HepG2 (cell line): ENCODE results near the gene GPR183. TPM values are rescaled to one million over a fixed set of nuclear protein-coding genes. Genes with fewer than 3 reads are reported as not detected.

Experiments
- ATAC-seq: fragments of 200-7000 bp; cut with Tn5 transposase; 3 replicates; pipeline ENCODE4 v1.9.1; 2020; ENCODE audit warnings: mild to moderate bottlenecking, moderate library complexity
- BruUV-seq: library from RNA; stranded (reverse); fragments of 400-500 nt; replicated peaks from 2 replicates; lab custom pipeline; 2021; lab: Mats Ljungman, UMichigan
- CTCF ChIA-PET: fragments of 300-600 bp; formaldehyde crosslinking; extraction: SDS; loops from one replicate; lab custom pipeline; 2021; ENCODE audit warnings: low total read pairs, inconsistent platforms, low intra/inter-chr PET ratio; lab: Yijun Ruan, JAX
- POLR2A ChIA-PET: fragments of 350-600 bp; sonication (Branson Sonifier 250); formaldehyde crosslinking; loops from one replicate; lab custom pipeline; 2020; ENCODE audit warnings: antibody characterized with exemption, inconsistent platforms; lab: Yijun Ruan, JAX
- DNase-seq: peaks from one replicate; pipeline ENCODE4 v3.0.0-alpha.2; 2015; ENCODE audit warnings: low spot score
- FAIRE-seq: peaks from 3 replicates; lab custom pipeline; 2011; peaks lifted over from hg19 to GRCh38; lab: Jason Lieb, UNC
- H2AFZ ChIP-seq: one replicate; pipeline ENCODE4 v1.6.1; 2011; ENCODE audit warnings: low read length, inconsistent platforms
- H3K27ac ChIP-seq: fragments of 300-600 bp; 3 replicates; pipeline ENCODE4 v1.8.0; 2011; ENCODE audit warnings: mixed run types, mild to moderate bottlenecking, mixed read lengths, low read length, inconsistent platforms; ENCODE audit not compliant: insufficient read depth; ENCODE audit errors: extremely low read length
- H3K27me3 ChIP-seq, 2 experiments: fragments of 200-600 bp in 1 of 2; 2 replicates in 1 of 2; 3 replicates in 1 of 2; pipeline versions ENCODE4 v1.6.0 to v1.8.0; 2011; ENCODE audit warnings: low read length in 2 of 2, mild to moderate bottlenecking in 2 of 2, moderate library complexity in 2 of 2, inconsistent platforms in 1 of 2; ENCODE audit not compliant: insufficient read depth in 2 of 2, control insufficient read depth in 1 of 2
- H3K36me3 ChIP-seq, 2 experiments: fragments of 200-600 bp in 1 of 2; replicated peaks in 1 of 2; 2 replicates in 1 of 2; 3 replicates in 1 of 2; pipeline versions ENCODE4 v1.5.1 to v1.8.0; 2011; ENCODE audit warnings: low read length in 2 of 2, inconsistent platforms in 1 of 2; ENCODE audit not compliant: insufficient read depth in 2 of 2, control insufficient read depth in 1 of 2
- H3K4me1 ChIP-seq: 2 replicates; pipeline ENCODE4 v1.5.1; 2012; ENCODE audit warnings: low read length, inconsistent platforms; ENCODE audit not compliant: insufficient read depth
- H3K4me2 ChIP-seq: 2 replicates; pipeline ENCODE4 v1.6.0; 2011; ENCODE audit warnings: low read depth, low read length, inconsistent platforms
- H3K4me3 ChIP-seq, 3 experiments: fragments of 200-600 bp in 1 of 3; sonication (generic), shearing (Covaris generic) in 1 of 3; replicated peaks in 1 of 3; 2 replicates each; pipeline ENCODE4 v1.5.1; 2011 to 2016; ENCODE audit warnings: low read length in 3 of 3, inconsistent platforms in 2 of 3, low read depth in 2 of 3, mild to moderate bottlenecking in 2 of 3, control low read depth in 1 of 3, mixed read lengths in 1 of 3; ENCODE audit not compliant: insufficient read depth in 1 of 3
- H3K79me2 ChIP-seq: one replicate; pipeline ENCODE4 v1.6.1; 2011; ENCODE audit warnings: low read length, inconsistent platforms; ENCODE audit not compliant: insufficient read depth
- H3K9ac ChIP-seq: 2 replicates; pipeline ENCODE4 v1.6.0; 2011; ENCODE audit warnings: mild to moderate bottlenecking, low read depth, low read length, inconsistent platforms; ENCODE audit not compliant: insufficient read depth
- H3K9me3 ChIP-seq: 2 replicates; pipeline ENCODE4 v1.5.1; 2012; ENCODE audit warnings: mild to moderate bottlenecking, low read length
- H4K20me1 ChIP-seq: 2 replicates; pipeline ENCODE4 v1.6.0; 2011; ENCODE audit warnings: inconsistent platforms, mild to moderate bottlenecking, low read length, moderate library complexity; ENCODE audit not compliant: insufficient read depth
- KDM1A ChIP-seq: IDR thresholded peaks from 2 replicates; pipeline ENCODE4 v1.6.1; 2016; ENCODE audit warnings: missing compliant biosample characterization
- SNAPC4 ChIP-seq: sonication (generic); formaldehyde crosslinking; IDR thresholded peaks from 2 replicates; pipeline ENCODE4 v1.4.0; 2020; ENCODE audit warnings: mild to moderate bottlenecking, missing genetic modification reagents
- TBX2 ChIP-seq: sonication (generic); formaldehyde crosslinking; IDR thresholded peaks from 2 replicates; pipeline ENCODE4 v1.5.0; 2020; ENCODE audit warnings: missing genetic modification reagents, mild to moderate bottlenecking, borderline replicate concordance
- WIZ ChIP-seq: sonication (generic); formaldehyde crosslinking; IDR thresholded peaks from 2 replicates; pipeline ENCODE4 v1.5.1; 2020; ENCODE audit warnings: mild to moderate bottlenecking, missing genetic modification reagents
- ZNF652 ChIP-seq: IDR thresholded peaks from 2 replicates; pipeline ENCODE4 v1.6.1; 2016; ENCODE audit warnings: low read depth, borderline replicate concordance
- ZNF672 ChIP-seq: sonication (generic); formaldehyde crosslinking; IDR thresholded peaks from 2 replicates; pipeline ENCODE4 v1.8.1; 2022; ENCODE audit warnings: missing genetic modification reagents
- ZNF781 ChIP-seq: sonication (generic); formaldehyde crosslinking; IDR thresholded peaks from 2 replicates; pipeline ENCODE4 v1.5.1; 2020; ENCODE audit warnings: borderline replicate concordance, mild to moderate bottlenecking, missing genetic modification reagents; ENCODE audit errors: not compliant biosample characterization
- WGBS: methylation state at CpG from one replicate; pipeline ENCODE4 v1.1.6; 2017; ENCODE audit warnings: low lambda C conversion rate; 5-methylcytosine and 5-hydroxymethylcytosine counted together
- in situ Hi-C: cut with HindIII; loops from 2 replicates; pipeline ENCODE4 v1.10.0; 2017; ENCODE audit warnings: low pct_unique_long_range_greater_than_20kb; ENCODE audit not compliant: extremely low pct_ligation_motif_present
- intact Hi-C: fragments of 100-400 bp; cut with micrococcal nuclease; formaldehyde crosslinking; loops from one replicate; pipeline ENCODE4 v1.10.0; 2022; ENCODE audit not compliant: unreplicated experiment
- polyA plus RNA-seq, 8 experiments: library from polyadenylated mRNA; depleted of rRNA in 3 of 8; stranded (reverse) in 7 of 8; unstranded in 1 of 8; fragments of >200 nt; fragmentation: Illumina TruSeq in 4 of 8; extraction: Trizol in 4 of 8; gene quantifications; 2 replicates each; pipeline versions ENCODE4 v1.2.1 to v1.2.3, GENCODE V29; 2011 to 2016; ENCODE audit warnings: low read depth in 4 of 8, missing spikeins in 1 of 8, mixed read lengths in 1 of 8; ENCODE audit not compliant: insufficient read depth in 1 of 8
- total RNA-seq, 5 experiments: library from RNA; depleted of rRNA; stranded (reverse); fragments of >200 nt; fragmentation: Illumina TruSeq; extraction: Trizol; gene quantifications; 2 replicates each; pipeline ENCODE4 v1.2.3, GENCODE V29; 2016; ENCODE audit warnings: low read depth in 1 of 5
- TF ChIP-seq, protein P1 (sequence below): sonication (generic); formaldehyde crosslinking; IDR thresholded peaks from 2 replicates; pipeline ENCODE4 v1.5.1; 2020; ENCODE audit warnings: mild to moderate bottlenecking, missing genetic modification reagents, moderate library complexity
- TF ChIP-seq, protein P2 (sequence below): sonication (generic); formaldehyde crosslinking; IDR thresholded peaks from 2 replicates; pipeline ENCODE4 v1.4.0; 2020; ENCODE audit warnings: missing genetic modification reagents

Gene GPR183
- total and polyA plus RNA-seq, 2 of the 13 experiments (the other 11 are each of a cell fraction or from before 2014, with no cell fraction given) = not detected

GRCh38 chr13:99258210-99258860, 48.9 kb downstream of the GPR183 start, which contains the start of gene GPR18 (continued):
- TF ChIP-seq SNAPC4 (CRISPR knock-in tag) (no peak), ZNF652 (CRISPR knock-in tag) (no peak)

DNA sequence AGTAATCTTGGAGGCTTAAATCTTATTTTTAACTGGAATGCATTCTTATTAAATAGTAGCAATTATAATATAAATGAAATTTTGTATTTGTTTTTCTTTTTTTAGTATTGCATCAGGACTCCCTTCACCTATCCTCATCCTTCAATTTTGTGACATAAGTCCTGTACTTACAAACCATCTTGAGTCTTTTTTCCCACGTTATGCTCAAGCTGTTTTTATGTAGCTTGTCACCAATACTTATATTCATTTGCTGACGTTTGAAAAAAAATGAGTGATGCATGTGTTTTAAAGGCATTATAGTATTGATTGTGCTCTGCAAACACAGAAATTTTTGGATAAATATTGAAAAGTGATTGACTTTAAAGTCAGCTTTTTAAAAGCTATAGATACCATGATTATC, 49.9 kb downstream of the GPR183 start:
- H3K9me3 ChIP-seq = no peaks in the 10 kb centered on the region
- H3K27me3 ChIP-seq = no peaks in the 10 kb centered on the region
- no peak overlapping the region for H3K4me2 ChIP-seq
- H3K9ac ChIP-seq = no peak overlapping the region
- peaks cover 6 to 12% of the 10 kb centered on the region in 2 experiments; a peak in 4 of 5 replicates for H3K36me3 ChIP-seq
- H2AFZ ChIP-seq = no peak overlapping the region
- DNase-seq (no peak), ATAC-seq (no peak), FAIRE-seq (no peak)
- CTCF ChIA-PET = no interaction called here
- intact Hi-C loops = no loop called here
- in situ Hi-C loops = no loop called here
- no peak overlapping the region for H3K4me3 ChIP-seq
- H3K4me1 ChIP-seq = peaks cover 28% of the 10 kb centered on the region
- H4K20me1 ChIP-seq = peaks cover 3% of the 10 kb centered on the region; the same call in 1 of the 2 replicates
- 95% methylated on average over 2 of the region's 2 CpGs for WGBS
- no peak overlapping the region for H3K27ac ChIP-seq
- BruUV-seq = no TSS peak
- TF ChIP-seq, protein P1, sequence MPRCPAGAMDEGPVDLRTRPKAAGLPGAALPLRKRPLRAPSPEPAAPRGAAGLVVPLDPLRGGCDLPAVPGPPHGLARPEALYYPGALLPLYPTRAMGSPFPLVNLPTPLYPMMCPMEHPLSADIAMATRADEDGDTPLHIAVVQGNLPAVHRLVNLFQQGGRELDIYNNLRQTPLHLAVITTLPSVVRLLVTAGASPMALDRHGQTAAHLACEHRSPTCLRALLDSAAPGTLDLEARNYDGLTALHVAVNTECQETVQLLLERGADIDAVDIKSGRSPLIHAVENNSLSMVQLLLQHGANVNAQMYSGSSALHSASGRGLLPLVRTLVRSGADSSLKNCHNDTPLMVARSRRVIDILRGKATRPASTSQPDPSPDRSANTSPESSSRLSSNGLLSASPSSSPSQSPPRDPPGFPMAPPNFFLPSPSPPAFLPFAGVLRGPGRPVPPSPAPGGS (CRISPR knock-in tag) = no peak
- TF ChIP-seq, protein P2, sequence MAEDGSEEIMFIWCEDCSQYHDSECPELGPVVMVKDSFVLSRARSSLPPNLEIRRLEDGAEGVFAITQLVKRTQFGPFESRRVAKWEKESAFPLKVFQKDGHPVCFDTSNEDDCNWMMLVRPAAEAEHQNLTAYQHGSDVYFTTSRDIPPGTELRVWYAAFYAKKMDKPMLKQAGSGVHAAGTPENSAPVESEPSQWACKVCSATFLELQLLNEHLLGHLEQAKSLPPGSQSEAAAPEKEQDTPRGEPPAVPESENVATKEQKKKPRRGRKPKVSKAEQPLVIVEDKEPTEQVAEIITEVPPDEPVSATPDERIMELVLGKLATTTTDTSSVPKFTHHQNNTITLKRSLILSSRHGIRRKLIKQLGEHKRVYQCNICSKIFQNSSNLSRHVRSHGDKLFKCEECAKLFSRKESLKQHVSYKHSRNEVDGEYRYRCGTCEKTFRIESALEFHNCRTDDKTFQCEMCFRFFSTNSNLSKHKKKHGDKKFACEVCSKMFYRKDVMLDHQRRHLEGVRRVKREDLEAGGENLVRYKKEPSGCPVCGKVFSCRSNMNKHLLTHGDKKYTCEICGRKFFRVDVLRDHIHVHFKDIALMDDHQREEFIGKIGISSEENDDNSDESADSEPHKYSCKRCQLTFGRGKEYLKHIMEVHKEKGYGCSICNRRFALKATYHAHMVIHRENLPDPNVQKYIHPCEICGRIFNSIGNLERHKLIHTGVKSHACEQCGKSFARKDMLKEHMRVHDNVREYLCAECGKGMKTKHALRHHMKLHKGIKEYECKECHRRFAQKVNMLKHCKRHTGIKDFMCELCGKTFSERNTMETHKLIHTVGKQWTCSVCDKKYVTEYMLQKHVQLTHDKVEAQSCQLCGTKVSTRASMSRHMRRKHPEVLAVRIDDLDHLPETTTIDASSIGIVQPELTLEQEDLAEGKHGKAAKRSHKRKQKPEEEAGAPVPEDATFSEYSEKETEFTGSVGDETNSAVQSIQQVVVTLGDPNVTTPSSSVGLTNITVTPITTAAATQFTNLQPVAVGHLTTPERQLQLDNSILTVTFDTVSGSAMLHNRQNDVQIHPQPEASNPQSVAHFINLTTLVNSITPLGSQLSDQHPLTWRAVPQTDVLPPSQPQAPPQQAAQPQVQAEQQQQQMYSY (CRISPR knock-in tag) = no peak
- TF ChIP-seq KDM1A (no peak), TBX2 (no peak), ZNF672 (CRISPR knock-in tag) (no peak), ZNF781 (no peak), WIZ (no peak)
- POLR2A ChIA-PET = no interaction called here
- H3K79me2 ChIP-seq = no peaks in the 10 kb centered on the region
